GM18519 (cell line): ENCODE data around the gene EHBP1.

Experiments
- ATAC-seq: cut with Tn5 transposase; IDR thresholded peaks from one replicate; pipeline ENCODE4 v1.9.1; 2021; ENCODE audit warnings: mild to moderate bottlenecking, moderate library complexity; ENCODE audit not compliant: unreplicated experiment, low FRiP score

EHBP1 gene

GRCh38 chr2:62705007-62705829 is at the start of gene EHBP1:
TSS of gene EHBP1 (plus strand) at chr2:62705713. CDS start at chr2:62707192, 1,479 bp downstream.
- ATAC-seq = peak; percentile 93

GRCh38 chr2:62657783-62658182 is 47.7 kb upstream of the EHBP1 start:
- ATAC-seq = no peak

- ATAC-seq = no peak
These were observed 46.6 kb upstream of the EHBP1 start for GRCh38 chr2:62658891-62659290.

GRCh38 chr2:62660087-62660486 is 45.4 kb upstream of the EHBP1 start:
- ATAC-seq = peak; percentile 67

- ATAC-seq = no peak
These were observed 44.8 kb upstream of the EHBP1 start for GRCh38 chr2:62660582-62661262.

GRCh38 chr2:62661263-62661635 is 44.3 kb upstream of the EHBP1 start:
- ATAC-seq = no peak

- no peak for ATAC-seq
These were observed 43.4 kb upstream of the EHBP1 start for GRCh38 chr2:62662131-62662530.

- ATAC-seq = no peak
These were observed 43.0 kb upstream of the EHBP1 start for GRCh38 chr2:62662554-62662953.

- ATAC-seq = no peak
These were observed 42.1 kb upstream of the EHBP1 start for GRCh38 chr2:62663411-62663810.

- no peak for ATAC-seq
These were observed 41.4 kb upstream of the EHBP1 start for GRCh38 chr2:62663920-62664795.

GRCh38 chr2:62665446-62665845 is 40.1 kb upstream of the EHBP1 start:
- ATAC-seq = no peak

- ATAC-seq = no peak
These were observed 36.3 kb upstream of the EHBP1 start for GRCh38 chr2:62669180-62669579.

- ATAC-seq = no peak
These were observed 32.9 kb upstream of the EHBP1 start for GRCh38 chr2:62672601-62673000.

- ATAC-seq = no peak
These were observed 30.5 kb upstream of the EHBP1 start for GRCh38 chr2:62675062-62675461.

GRCh38 chr2:62685256-62685655 is 20.3 kb upstream of the EHBP1 start:
- ATAC-seq = no peak

GRCh38 chr2:62686012-62686685 is 19.4 kb upstream of the EHBP1 start:
- no peak for ATAC-seq

- no peak for ATAC-seq
These were observed 17.9 kb upstream of the EHBP1 start for GRCh38 chr2:62687636-62688035.

GRCh38 chr2:62688771-62689170 is 16.7 kb upstream of the EHBP1 start:
- ATAC-seq = no peak

- no peak for ATAC-seq
These were observed 14.3 kb upstream of the EHBP1 start for GRCh38 chr2:62691186-62691585.

- no peak for ATAC-seq
These were observed 13.3 kb upstream of the EHBP1 start for GRCh38 chr2:62692225-62692624.
